Panc1 (cell line): ENCODE results near the gene UGT2A3. TPM values are rescaled to one million over a fixed set of nuclear protein-coding genes. Genes with fewer than 3 reads are reported as not detected.
A peak's percentile ranks its signal among the peaks of the same experiment; 100 is the strongest.

Experiments used
- ATAC-seq: fragments of 200-7000 bp; cut with Tn5 transposase; 2 replicates; pipeline ENCODE4 v1.9.1; 2020; ENCODE audit warnings: mild to moderate bottlenecking, moderate library complexity
- BruUV-seq: library from RNA; stranded (reverse); fragments of 400-500 nt; replicated peaks from 2 replicates; lab custom pipeline; 2021; lab: Mats Ljungman, UMichigan
- CTCF ChIA-PET: fragments of 300-600 bp; sonication (Branson Sonifier 250); formaldehyde crosslinking; loops from one replicate; lab custom pipeline; 2022; ENCODE audit warnings: antibody characterized with exemption; lab: Charles Lee
- POLR2A ChIA-PET: fragments of 300-600 bp; sonication (Branson Sonifier 250); formaldehyde crosslinking; loops from one replicate; lab custom pipeline; 2022; ENCODE audit warnings: antibody characterized with exemption; lab: Charles Lee
- DNase-seq: peaks from one replicate; pipeline ENCODE4 v3.0.0-alpha.2; 2010; ENCODE audit warnings: low read depth, low spot score
- H3K27ac ChIP-seq: 2 replicates; pipeline ENCODE4 v1.5.1; 2011; ENCODE audit warnings: mild to moderate bottlenecking, low read length, inconsistent platforms
- H3K27me3 ChIP-seq: fragments of 200-500 bp; sonication (Bioruptor generic); 2 replicates; pipeline ENCODE4 v1.6.0; 2014; ENCODE audit warnings: low read length, inconsistent platforms; ENCODE audit not compliant: control insufficient read depth, insufficient read depth
- H3K36me3 ChIP-seq: fragments of 200-500 bp; sonication (Bioruptor generic); 2 replicates; pipeline ENCODE4 v1.5.1; 2014; ENCODE audit warnings: inconsistent platforms, mild to moderate bottlenecking, low read length, moderate library complexity; ENCODE audit not compliant: control insufficient read depth, insufficient read depth
- H3K4me1 ChIP-seq: 2 replicates; pipeline ENCODE4 v1.5.1; 2011; ENCODE audit warnings: inconsistent platforms, mild to moderate bottlenecking, low read length, moderate library complexity; ENCODE audit not compliant: control insufficient read depth, insufficient read depth
- H3K4me3 ChIP-seq, 2 experiments: 2 replicates each; pipeline ENCODE4 v1.5.1; 2011 to 2012; ENCODE audit warnings: low read depth in 2 of 2, low read length in 2 of 2, mild to moderate bottlenecking in 2 of 2, inconsistent platforms in 1 of 2, moderate library complexity in 1 of 2
- H3K9me3 ChIP-seq: fragments of 200-500 bp; sonication (Bioruptor generic); 2 replicates; pipeline ENCODE4 v1.5.1; 2014; ENCODE audit warnings: low read depth, mild to moderate bottlenecking, inconsistent platforms, low read length, moderate library complexity; ENCODE audit not compliant: control insufficient read depth, insufficient read depth
- POLR2AphosphoS5 ChIP-seq: IDR thresholded peaks from 2 replicates; pipeline ENCODE4 v1.6.1; 2012; ENCODE audit warnings: mild to moderate bottlenecking, low read depth, low read length, moderate library complexity
- SIN3A ChIP-seq: IDR thresholded peaks from 2 replicates; pipeline ENCODE4 v1.6.1; 2012; ENCODE audit warnings: low read depth, mild to moderate bottlenecking, low read length, moderate library complexity, borderline replicate concordance; ENCODE audit not compliant: insufficient read depth
- TCF7L2 ChIP-seq: IDR thresholded peaks from 2 replicates; pipeline ENCODE4 v1.6.1; 2011; ENCODE audit warnings: mild to moderate bottlenecking, low read depth, low read length, inconsistent platforms
- in situ Hi-C: cut with HindIII; loops from 2 replicates; pipeline ENCODE4 v1.10.0; 2016; ENCODE audit warnings: low sequenced_read_pairs, low pct_unique_long_range_greater_than_20kb
- intact Hi-C: fragments of 100-400 bp; cut with micrococcal nuclease; formaldehyde crosslinking; loops from one replicate; pipeline ENCODE4 v1.10.0; 2022; ENCODE audit not compliant: unreplicated experiment
- total RNA-seq: library from RNA; stranded (reverse); gene quantifications from one replicate; pipeline ENCODE4 v1.2.1, GENCODE V29; 2021; ENCODE audit not compliant: unreplicated experiment
- TF ChIP-seq, protein P1 (sequence below), 2 experiments: IDR thresholded peaks; 2 replicates each; pipeline ENCODE4 v1.6.1; 2011 to 2012; ENCODE audit warnings: low read depth in 2 of 2, control low read depth in 1 of 2, low read length in 1 of 2, mild to moderate bottlenecking in 1 of 2, moderate library complexity in 1 of 2; ENCODE audit not compliant: insufficient read depth in 1 of 2
- TF ChIP-seq, protein P2 (sequence below): fragments of 450-650 bp; IDR thresholded peaks from 2 replicates; pipeline ENCODE4 v1.5.1; 2017; ENCODE audit warnings: mild to moderate bottlenecking

Gene UGT2A3
- total RNA-seq, 1 experiment from 2014 or later = 0.05 TPM

DNA sequence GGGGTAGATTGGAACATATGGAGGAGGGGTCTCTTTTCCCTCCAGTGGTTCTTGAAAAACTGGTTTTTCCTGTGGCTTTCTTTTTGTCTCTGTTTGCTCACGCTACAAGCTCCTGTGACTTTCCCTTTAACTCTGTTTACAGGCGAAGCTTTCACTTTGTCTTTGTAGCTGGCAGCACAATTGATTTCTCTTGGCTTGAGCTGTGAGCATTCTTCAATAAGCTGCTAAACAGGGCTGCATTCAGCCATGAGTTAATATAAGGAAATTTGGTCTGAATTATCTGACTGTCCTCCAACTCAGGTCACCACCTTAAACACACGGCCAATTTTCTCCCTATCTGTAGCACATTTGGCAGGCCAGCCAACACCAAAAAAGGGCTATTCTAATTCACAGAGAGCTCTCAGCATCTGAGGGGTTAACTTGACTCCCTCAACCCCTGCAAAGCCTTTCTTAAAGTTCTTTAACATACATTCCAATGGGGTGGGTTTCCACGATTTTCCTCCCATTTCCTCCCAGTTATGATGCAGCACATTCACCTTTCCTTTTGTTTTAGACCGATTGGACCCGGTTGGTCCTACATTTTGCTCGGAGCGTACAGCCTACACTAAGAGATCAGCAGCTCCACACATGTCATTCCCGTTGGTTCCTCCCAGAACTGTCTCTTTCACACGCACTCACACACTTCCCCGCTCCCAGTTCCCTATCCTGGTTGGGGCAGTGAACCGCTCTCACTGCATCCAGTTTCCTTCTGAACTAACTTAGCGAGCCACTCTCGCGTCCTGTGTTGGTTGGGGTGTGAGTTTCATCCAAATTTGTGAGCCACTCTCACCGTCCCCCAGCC lies 45.4 kb downstream of the UGT2A3 start:
- H3K4me1 ChIP-seq = no peaks in the 10 kb centered on the region
- H3K27ac ChIP-seq = no peak overlapping the region
- CTCF ChIA-PET = no interaction called here
- no TSS peak for BruUV-seq
- POLR2A ChIA-PET = no interaction called here
- H3K4me3 ChIP-seq = peak overlapping the region; percentile 11 to 44; a peak in 3 of 4 replicates
- TF ChIP-seq SIN3A (no peak), POLR2AphosphoS5 (no peak), TCF7L2 (no peak)
- TF ChIP-seq, protein P1, sequence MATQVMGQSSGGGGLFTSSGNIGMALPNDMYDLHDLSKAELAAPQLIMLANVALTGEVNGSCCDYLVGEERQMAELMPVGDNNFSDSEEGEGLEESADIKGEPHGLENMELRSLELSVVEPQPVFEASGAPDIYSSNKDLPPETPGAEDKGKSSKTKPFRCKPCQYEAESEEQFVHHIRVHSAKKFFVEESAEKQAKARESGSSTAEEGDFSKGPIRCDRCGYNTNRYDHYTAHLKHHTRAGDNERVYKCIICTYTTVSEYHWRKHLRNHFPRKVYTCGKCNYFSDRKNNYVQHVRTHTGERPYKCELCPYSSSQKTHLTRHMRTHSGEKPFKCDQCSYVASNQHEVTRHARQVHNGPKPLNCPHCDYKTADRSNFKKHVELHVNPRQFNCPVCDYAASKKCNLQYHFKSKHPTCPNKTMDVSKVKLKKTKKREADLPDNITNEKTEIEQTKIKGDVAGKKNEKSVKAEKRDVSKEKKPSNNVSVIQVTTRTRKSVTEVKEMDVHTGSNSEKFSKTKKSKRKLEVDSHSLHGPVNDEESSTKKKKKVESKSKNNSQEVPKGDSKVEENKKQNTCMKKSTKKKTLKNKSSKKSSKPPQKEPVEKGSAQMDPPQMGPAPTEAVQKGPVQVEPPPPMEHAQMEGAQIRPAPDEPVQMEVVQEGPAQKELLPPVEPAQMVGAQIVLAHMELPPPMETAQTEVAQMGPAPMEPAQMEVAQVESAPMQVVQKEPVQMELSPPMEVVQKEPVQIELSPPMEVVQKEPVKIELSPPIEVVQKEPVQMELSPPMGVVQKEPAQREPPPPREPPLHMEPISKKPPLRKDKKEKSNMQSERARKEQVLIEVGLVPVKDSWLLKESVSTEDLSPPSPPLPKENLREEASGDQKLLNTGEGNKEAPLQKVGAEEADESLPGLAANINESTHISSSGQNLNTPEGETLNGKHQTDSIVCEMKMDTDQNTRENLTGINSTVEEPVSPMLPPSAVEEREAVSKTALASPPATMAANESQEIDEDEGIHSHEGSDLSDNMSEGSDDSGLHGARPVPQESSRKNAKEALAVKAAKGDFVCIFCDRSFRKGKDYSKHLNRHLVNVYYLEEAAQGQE (IDR thresholded peaks at IDR 0.05; ENCODE audit: insufficient read depth in 1 of 2, low read depth in 2 of 2, low read length in 1 of 2) = no peak
- TF ChIP-seq, protein P2, sequence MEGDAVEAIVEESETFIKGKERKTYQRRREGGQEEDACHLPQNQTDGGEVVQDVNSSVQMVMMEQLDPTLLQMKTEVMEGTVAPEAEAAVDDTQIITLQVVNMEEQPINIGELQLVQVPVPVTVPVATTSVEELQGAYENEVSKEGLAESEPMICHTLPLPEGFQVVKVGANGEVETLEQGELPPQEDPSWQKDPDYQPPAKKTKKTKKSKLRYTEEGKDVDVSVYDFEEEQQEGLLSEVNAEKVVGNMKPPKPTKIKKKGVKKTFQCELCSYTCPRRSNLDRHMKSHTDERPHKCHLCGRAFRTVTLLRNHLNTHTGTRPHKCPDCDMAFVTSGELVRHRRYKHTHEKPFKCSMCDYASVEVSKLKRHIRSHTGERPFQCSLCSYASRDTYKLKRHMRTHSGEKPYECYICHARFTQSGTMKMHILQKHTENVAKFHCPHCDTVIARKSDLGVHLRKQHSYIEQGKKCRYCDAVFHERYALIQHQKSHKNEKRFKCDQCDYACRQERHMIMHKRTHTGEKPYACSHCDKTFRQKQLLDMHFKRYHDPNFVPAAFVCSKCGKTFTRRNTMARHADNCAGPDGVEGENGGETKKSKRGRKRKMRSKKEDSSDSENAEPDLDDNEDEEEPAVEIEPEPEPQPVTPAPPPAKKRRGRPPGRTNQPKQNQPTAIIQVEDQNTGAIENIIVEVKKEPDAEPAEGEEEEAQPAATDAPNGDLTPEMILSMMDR = no peak
- H3K9me3 ChIP-seq = no peaks in the 10 kb centered on the region
- in situ Hi-C loops = no loop called here
- peak; percentile 58 for ATAC-seq
- intact Hi-C loops = no loop called here
- H3K36me3 ChIP-seq = no peaks in the 10 kb centered on the region
- no peak for DNase-seq
- H3K27me3 ChIP-seq = no peaks in the 10 kb centered on the region

DNA sequence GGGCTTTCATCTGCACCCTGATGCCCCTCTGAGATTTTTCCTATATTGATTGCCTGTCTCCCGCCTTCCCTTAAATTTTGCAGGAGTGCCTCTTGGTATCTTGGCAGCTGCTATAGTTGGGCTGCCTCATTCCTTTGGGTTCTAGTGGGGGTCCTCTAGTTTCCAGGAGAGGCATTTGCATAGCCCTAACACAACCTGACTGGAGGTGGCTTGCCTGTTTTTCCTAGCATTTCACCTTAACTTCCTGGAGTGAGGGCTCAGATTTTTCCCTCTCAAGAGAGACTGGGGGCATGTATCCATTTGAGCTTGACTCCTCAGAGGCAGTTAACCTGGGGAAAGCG lies 46.0 kb downstream of the UGT2A3 start:
- Histone ChIP-seq H3K9me3 (no peaks in the 10 kb centered on the region), H3K27ac (no peak overlapping the region), H3K36me3 (no peaks in the 10 kb centered on the region), H3K4me3 (peak overlapping the region in 1 of 2 experiments; percentile 44; a peak in 2 of 4 replicates), H3K27me3 (no peaks in the 10 kb centered on the region), H3K4me1 (no peaks in the 10 kb centered on the region)
- no TSS peak for BruUV-seq
- DNase-seq (no peak), ATAC-seq (no peak)
- intact Hi-C loops (no loop called here), in situ Hi-C loops (no loop called here)
- TF ChIP-seq, protein P1 (IDR thresholded peaks at IDR 0.05; ENCODE audit: insufficient read depth in 1 of 2, low read depth in 2 of 2, low read length in 1 of 2) = no peak
- TF ChIP-seq TCF7L2 (no peak), POLR2AphosphoS5 (no peak), SIN3A (no peak)
- TF ChIP-seq, protein P2 = no peak
- ChIA-PET CTCF (no interaction called here), POLR2A (no interaction called here)
